Measurements from ENCODE around the gene MCHR2. TPM values are rescaled to one million over a fixed set of nuclear protein-coding genes. Genes with fewer than 3 reads are reported as not detected.

Gene MCHR2
- total RNA-seq, 1 donor = not detected

GRCh38 chr6:99882128-99882702, 111.8 kb downstream of the MCHR2 start:
- no peak overlapping the region for H3K4me3 ChIP-seq (ENCODE audit: low read depth, low read length)
- DNase-seq (ENCODE audit: low read depth) = no peak
- TF ChIP-seq CTCF (IDR thresholded peaks at IDR 0.05; ENCODE audit: insufficient read depth, low read depth, low read length) = no peak

GRCh38 chr6:99879431-99879830, 114.6 kb downstream of the MCHR2 start:
- DNase-seq (ENCODE audit: low read depth) = no peak
- H3K4me3 ChIP-seq (ENCODE audit: low read depth, low read length) = no peak overlapping the region
- no peak for TF ChIP-seq CTCF (IDR thresholded peaks at IDR 0.05; ENCODE audit: insufficient read depth, low read depth, low read length)

- no peak for DNase-seq (ENCODE audit: low read depth)
- no peak for TF ChIP-seq CTCF (IDR thresholded peaks at IDR 0.05; ENCODE audit: insufficient read depth, low read depth, low read length)
- H3K4me3 ChIP-seq (ENCODE audit: low read depth, low read length) = no peak overlapping the region
Observed at GRCh38 chr6:99875068-99875467, 119.0 kb downstream of the MCHR2 start.

GRCh38 chr6:99873084-99873483, 120.9 kb downstream of the MCHR2 start:
- DNase-seq (ENCODE audit: low read depth) = no peak
- no peak overlapping the region for H3K4me3 ChIP-seq (ENCODE audit: low read depth, low read length)
- TF ChIP-seq CTCF (IDR thresholded peaks at IDR 0.05; ENCODE audit: insufficient read depth, low read depth, low read length) = no peak

- DNase-seq (ENCODE audit: low read depth) = no peak
- TF ChIP-seq CTCF (IDR thresholded peaks at IDR 0.05; ENCODE audit: insufficient read depth, low read depth, low read length) = no peak
- H3K4me3 ChIP-seq (ENCODE audit: low read depth, low read length) = no peak overlapping the region
Observed at GRCh38 chr6:99871641-99872040, 122.4 kb downstream of the MCHR2 start.
